Activated CD8-positive, alpha-beta memory T cell treated with anti-CD3 and anti-CD28 coated beads for 24 hours (primary cell): ENCODE measurements around the gene MGAT5.
A peak's percentile ranks its signal among the peaks of the same experiment; 100 is the strongest.

ENCODE experiments used
- DNase-seq: peaks from one replicate; pipeline ENCODE4 v3.0.0-alpha.2; 2020

MGAT5 gene

GRCh38 chr2:134407154-134407890, 153.4 kb downstream of the MGAT5 start:
- DNase-seq: no peak

- no peak for DNase-seq
Measured at GRCh38 chr2:134408386-134408785, 154.5 kb downstream of the MGAT5 start.

DNA sequence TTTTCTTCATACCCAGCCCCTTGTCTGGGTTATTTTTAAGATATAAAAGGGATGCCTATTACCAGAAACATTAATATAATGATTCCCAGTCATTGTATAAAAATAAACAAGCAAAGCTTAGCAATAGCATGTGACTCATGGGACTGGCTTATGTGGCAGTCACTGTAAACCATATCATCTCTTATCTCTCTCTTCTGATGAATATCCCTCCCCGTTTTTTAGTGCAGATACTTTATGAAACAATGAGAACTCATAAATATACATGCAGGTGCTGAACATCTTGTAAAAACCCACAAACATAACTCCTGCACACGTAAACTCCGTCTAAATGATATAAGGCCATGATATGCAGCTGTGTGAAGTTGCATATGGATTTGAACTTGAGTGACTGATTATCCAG, 154.9 kb downstream of the MGAT5 start:
- DNase-seq: no peak

GRCh38 chr2:134410006-134410405, 156.1 kb downstream of the MGAT5 start:
- DNase-seq: no peak

DNA sequence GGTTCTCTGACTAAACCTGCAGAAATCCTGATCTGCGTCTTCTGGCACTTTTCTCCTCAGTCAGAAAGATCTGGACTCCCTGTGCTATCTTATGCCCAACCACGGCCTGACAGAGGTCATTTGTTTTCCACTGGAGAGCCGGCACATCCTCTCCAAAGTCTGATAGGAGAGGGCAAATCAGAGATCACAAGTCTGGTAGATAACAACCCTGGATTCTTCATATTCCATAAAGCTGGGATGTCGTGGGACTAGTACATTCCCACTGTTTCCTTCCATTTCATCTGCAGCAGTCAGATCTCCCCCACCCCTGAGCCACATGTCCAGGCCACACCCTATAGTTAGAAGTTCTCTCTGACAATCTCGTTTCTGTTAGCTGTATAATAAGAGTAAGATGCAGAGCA, 157.0 kb downstream of the MGAT5 start:
- no peak for DNase-seq

GRCh38 chr2:134411279-134411827, 157.5 kb downstream of the MGAT5 start:
- DNase-seq: no peak

DNA sequence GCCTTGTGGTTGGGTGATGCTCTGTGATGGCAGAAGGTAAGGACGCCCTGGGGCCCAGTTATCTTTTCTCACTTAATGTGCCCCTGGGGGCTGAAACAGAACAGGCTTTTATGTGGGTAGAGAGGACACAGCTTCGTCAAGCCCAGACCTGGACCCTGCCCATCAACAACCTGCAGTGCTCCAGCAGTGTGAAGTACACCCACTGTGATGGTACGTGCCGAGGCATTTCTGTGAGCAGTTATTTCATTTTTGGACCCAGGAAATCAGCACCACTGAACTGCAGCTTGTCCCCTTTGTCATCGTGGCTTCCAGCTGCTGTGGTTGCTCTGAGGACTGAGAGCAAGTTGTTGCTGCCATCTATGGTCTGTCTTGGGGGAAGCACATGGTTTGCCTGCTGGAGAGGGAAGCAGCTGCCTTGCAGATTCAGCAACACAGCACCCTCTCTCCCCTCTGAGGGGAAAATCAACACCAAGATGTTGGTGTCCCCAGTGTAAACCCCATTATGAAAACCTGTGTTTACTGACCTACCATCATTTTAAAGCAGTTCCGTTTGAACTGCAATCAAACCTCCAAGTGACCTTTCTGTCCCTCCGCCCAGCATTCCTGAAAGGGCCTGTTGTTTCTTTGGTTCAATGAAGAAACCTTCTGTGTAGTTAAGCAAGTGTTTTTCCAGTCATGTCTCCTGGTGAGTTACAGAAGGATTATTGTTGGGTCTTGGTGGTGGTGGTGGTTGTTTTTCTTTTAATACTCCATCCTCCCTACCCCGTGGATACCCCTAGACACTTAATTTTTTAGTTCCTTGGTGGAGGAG, 158.2 kb downstream of the MGAT5 start:
- peak; percentile 77 for DNase-seq

- DNase-seq: no peak
Measured at GRCh38 chr2:134412639-134412999, 158.7 kb downstream of the MGAT5 start.

DNA sequence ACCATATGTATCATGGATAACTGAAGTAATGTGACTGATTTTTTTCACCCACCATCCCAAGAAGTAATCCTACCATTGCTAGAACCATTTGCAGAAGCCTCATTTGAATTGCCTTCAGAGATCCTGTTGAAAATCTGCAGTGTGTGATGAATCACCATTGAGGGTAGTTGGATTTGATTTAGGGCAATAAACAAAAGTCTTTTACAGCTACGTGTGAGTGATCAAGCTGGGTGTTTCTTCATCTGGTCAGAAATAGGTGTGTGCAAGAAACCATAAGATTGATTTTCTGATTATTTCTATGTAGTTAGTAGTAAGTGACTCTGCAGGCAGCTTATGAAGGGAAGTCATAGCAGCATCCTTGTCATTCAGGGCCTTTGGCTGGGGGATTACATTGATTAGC, 159.6 kb downstream of the MGAT5 start:
- no peak for DNase-seq

DNA sequence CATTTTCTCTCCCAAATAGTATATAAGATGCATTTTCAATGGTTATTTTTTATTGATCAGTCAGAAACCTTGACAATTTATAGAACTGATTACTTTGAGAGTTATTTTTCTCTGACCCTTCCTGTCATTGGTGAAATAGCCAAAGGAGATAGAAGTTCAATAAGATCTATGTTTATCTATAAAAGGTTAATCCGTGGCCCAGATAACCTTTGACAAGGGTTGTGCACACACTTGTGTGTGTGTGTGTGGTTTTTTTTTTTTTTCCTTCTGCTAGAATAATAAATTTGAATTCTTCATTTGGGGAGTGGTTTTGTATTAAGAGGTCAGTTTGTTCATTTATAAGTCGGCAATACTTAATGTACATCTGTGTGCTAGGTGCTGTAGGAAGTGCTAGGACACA, 160.0 kb downstream of the MGAT5 start:
- no peak for DNase-seq

- DNase-seq: no peak
Measured at GRCh38 chr2:134416018-134416417, 162.1 kb downstream of the MGAT5 start.

DNA sequence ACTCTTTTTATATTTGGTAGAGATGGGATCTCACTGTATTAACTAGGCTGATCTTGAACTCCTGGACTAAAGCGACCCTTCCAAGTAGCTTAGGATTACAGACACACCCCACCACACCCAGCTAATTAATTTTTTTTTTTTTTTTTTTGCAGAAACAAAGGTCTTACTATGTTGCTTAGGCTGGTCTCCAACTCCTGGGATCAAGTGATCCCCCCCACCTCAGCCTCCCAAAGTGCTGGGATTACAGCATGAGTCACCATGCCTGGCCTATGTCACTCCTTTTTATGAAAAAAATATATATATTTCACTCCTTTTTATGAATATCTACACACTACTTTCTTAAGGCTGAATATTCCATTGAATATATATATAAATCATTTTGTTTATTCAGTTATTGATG, 162.8 kb downstream of the MGAT5 start:
- DNase-seq: no peak

GRCh38 chr2:134417968-134418582, 164.2 kb downstream of the MGAT5 start:
- DNase-seq: no peak

DNA sequence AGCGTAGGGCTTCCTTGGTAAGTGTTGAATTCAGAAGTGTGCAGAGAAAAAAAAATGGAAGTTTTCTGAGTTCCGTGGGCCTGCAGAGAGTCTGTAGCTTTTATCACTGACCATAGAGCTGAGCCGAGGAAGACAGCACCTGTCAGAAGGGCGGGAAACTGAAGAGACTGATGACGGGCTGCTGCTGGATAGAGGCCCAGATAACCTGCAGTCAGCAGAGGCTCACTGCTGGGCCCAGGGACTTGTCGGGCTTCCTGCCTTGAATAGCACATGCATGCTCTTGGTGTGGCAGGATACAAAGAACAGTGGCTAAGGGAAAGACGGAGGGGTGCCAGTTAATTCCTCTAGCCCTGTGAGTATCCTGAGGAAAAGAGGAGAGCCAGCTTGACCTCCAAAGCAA, 166.4 kb downstream of the MGAT5 start:
- no peak for DNase-seq

DNA sequence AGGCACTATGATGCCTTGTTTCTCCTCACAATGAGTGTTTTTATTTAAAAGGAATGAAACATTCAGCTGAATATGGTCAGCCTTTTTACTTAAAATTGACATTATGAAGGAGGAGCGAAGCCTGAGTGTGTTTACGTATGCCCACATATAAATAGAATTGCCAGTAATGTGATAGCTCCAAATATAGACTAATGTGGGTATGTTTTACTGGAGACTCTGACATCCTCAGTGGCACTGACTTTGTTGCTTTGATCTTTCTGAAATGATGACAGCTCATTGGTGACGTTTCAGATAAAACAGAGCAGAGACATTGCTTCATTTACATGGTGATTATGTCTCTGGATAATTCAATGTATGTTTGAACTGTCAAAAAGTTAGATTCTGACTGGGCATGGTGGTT, 167.0 kb downstream of the MGAT5 start:
- DNase-seq: no peak

DNA sequence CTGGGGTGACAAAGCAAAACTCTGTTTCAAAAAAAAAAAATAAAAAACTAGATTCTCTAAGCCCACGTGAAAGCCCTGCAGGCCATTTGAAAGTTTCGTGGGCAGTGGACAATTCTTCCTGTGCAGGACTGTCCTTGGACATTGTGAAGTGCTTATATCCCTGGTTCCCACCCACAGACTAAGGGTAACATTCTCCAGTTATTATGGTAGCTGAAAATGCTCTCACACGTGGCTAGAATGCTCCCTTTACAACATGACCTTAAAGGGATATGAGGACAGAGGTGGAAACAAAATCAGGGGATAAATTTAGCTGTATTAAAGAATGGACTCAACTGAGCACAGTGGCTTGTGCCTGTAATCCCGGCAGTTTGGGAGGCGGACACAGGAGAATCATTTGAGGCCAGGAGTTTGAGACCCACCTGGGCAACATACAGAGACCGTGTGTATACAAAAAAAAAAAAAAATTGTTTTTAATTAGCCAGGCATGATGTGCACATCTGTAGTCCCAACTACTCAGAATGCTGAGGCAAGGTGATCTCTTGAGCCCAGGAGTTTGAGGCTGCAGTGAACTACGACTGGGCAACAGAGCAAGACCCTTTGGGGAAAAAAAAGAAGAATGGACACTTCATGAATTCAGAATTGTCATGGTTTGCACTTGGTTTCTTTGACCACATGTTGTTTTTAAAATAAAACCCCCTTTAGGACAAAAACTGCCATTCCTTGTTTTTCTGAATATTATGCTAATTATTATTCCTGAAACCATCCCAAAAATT, 167.9 kb downstream of the MGAT5 start:
- DNase-seq: no peak

GRCh38 chr2:134425724-134426496, 172.0 kb downstream of the MGAT5 start:
- DNase-seq: no peak

- no peak for DNase-seq
Measured at GRCh38 chr2:134426721-134427120, 172.8 kb downstream of the MGAT5 start.

- no peak for DNase-seq
Measured at GRCh38 chr2:134429886-134430285, 176.0 kb downstream of the MGAT5 start.

DNA sequence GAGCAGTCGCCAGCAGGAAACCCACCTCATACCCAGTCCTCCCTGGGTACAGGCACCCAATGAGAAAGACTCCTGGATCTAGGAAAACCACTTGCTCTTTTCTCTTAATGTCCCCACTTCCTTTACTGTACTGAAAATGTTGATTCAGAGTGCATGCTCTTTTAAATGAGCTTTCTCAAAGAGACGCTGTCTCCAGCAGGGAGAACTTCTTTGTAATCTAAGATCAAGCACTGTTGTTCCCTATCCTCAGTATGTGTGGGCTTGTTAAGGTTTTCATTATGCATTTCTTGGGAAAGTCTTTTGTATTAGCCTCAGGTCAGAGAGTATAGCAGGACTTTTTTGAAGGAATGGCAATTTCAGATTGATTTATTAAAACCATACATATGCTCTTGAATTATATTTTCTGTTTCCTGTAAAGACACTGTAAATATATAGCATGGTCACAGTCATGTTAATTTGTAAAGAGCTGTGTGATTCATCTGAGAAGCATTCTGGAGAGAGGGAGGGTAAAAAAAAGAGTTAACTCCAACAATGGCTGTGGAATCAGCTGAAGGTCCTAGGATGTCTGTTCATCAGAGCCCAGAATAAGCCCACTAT, 178.1 kb downstream of the MGAT5 start:
- DNase-seq: no peak

- DNase-seq: no peak
Measured at GRCh38 chr2:134432435-134432883, 178.6 kb downstream of the MGAT5 start.

DNA sequence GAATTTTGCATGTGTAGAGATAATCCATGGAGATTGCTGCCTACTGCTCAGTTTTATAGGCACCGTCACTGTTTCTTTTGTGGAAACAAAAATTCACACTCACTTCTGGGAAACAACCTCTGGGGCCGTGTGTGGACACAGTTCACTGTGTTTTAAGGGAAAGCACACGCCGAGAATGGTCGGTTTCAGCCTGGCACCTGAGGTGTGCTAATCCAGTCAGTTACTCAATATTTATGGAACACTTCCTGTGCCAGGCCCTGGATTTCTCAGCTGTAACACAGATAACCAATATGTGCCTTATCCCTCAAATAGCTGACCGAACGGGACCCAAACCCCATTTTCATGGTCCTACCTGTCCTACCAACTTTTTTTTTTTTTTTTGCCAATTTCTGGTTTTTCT, 179.6 kb downstream of the MGAT5 start:
- no peak for DNase-seq
